B cell (primary cell): Measurements from ENCODE around the gene TP53TG5. TPM values are rescaled to one million over a fixed set of nuclear protein-coding genes. Genes with fewer than 3 reads are reported as not detected.

Source experiments
- ATAC-seq: fragments of 200-7000 bp; cut with Tn5 transposase; one replicate; pipeline ENCODE4 v1.10.0; 2021; ENCODE audit warnings: low read depth, mild to moderate bottlenecking, moderate number of reproducible peaks, moderate library complexity
- CTCF ChIA-PET: fragments of 350-600 bp; sonication (Branson Sonifier 250); formaldehyde crosslinking; loops from one replicate; lab custom pipeline; 2021; ENCODE audit warnings: antibody characterized with exemption, inconsistent platforms; lab: Charles Lee
- POLR2A ChIA-PET: fragments of 350-600 bp; sonication (Branson Sonifier 250); formaldehyde crosslinking; loops from one replicate; lab custom pipeline; 2021; ENCODE audit warnings: antibody characterized with exemption; lab: Charles Lee
- DNase-seq: peaks from one replicate; pipeline ENCODE4 v3.0.0; 2013
- H2AFZ ChIP-seq: 2 replicates; pipeline ENCODE4 v1.6.1; 2012; ENCODE audit warnings: mild to moderate bottlenecking, low read depth, low read length; ENCODE audit not compliant: insufficient read depth, poor library complexity, severe bottlenecking
- H3K27ac ChIP-seq, 2 donors: 1 replicate in 1 of 2; 2 replicates in 1 of 2; pipeline ENCODE4 v1.5.1; 2012 to 2013; ENCODE audit warnings: low read length in 2 of 2, mild to moderate bottlenecking in 2 of 2, moderate library complexity in 1 of 2
- H3K27me3 ChIP-seq, 4 experiments: fragments of 200-600 bp in 1 of 4; sonication (generic) in 1 of 4; replicated peaks in 1 of 4; 1 replicate in 2 of 4; 2 replicates in 2 of 4; pipeline versions ENCODE4 v1.6.1 to v1.7.0; 2013 to 2016; ENCODE audit warnings: low read length in 3 of 4, mild to moderate bottlenecking in 2 of 4, mixed read lengths in 1 of 4, moderate library complexity in 1 of 4; ENCODE audit not compliant: insufficient read depth in 4 of 4, control insufficient read depth in 3 of 4; ENCODE audit errors: control extremely low read depth in 1 of 4
- H3K36me3 ChIP-seq, 2 experiments: replicated peaks in 1 of 2; 1 replicate in 1 of 2; 2 replicates in 1 of 2; pipeline versions ENCODE4 v1.6.1 to v1.7.1; 2013; ENCODE audit warnings: low read length in 1 of 2; ENCODE audit not compliant: insufficient read depth in 2 of 2, control insufficient read depth in 1 of 2; ENCODE audit errors: control extremely low read depth in 1 of 2, extremely low read depth in 1 of 2
- H3K4me1 ChIP-seq, 2 donors: fragments of 200-600 bp in 1 of 2; sonication (generic) in 1 of 2; 1 replicate in 1 of 2; 2 replicates in 1 of 2; pipeline versions ENCODE4 v1.5.1 to v1.6.1; 2013 to 2017; ENCODE audit warnings: low read length in 2 of 2; ENCODE audit not compliant: control insufficient read depth in 2 of 2, insufficient read depth in 2 of 2
- H3K4me2 ChIP-seq: replicated peaks from 2 replicates; pipeline ENCODE3; 2012; ENCODE audit warnings: mild to moderate bottlenecking, low read depth, low read length; ENCODE audit not compliant: poor library complexity, severe bottlenecking
- H3K4me3 ChIP-seq, 5 experiments: fragments of 200-600 bp in 1 of 5; sonication (generic) in 1 of 5; 1 replicate in 3 of 5; 2 replicates in 2 of 5; pipeline versions ENCODE4 v1.5.1 to v1.7.0; 2011 to 2016; ENCODE audit warnings: low read length in 4 of 5, mild to moderate bottlenecking in 4 of 5, low read depth in 2 of 5, control low read depth in 1 of 5, moderate library complexity in 1 of 5; ENCODE audit not compliant: insufficient read depth in 1 of 5; ENCODE audit errors: control extremely low read depth in 1 of 5, extremely low read depth in 1 of 5
- H3K79me2 ChIP-seq: fragments of 200-600 bp; sonication (generic); one replicate; pipeline ENCODE4 v1.6.0; 2016; ENCODE audit warnings: low read length; ENCODE audit not compliant: control insufficient read depth, insufficient read depth
- H3K9ac ChIP-seq: fragments of 200-600 bp; sonication (generic); 2 replicates; pipeline ENCODE4 v1.6.1; 2017; ENCODE audit warnings: mild to moderate bottlenecking, low read length, moderate library complexity
- H3K9me3 ChIP-seq, 3 donors: one replicate each; pipeline versions ENCODE4 v1.6.1 to v1.7.1; 2013; ENCODE audit warnings: low read length in 2 of 3; ENCODE audit not compliant: control insufficient read depth in 2 of 3, insufficient read depth in 1 of 3; ENCODE audit errors: control extremely low read depth in 1 of 3
- H4K20me1 ChIP-seq: 2 replicates; pipeline ENCODE4 v1.6.0; 2012; ENCODE audit warnings: mild to moderate bottlenecking, low read length; ENCODE audit not compliant: insufficient read depth, control insufficient read depth, poor library complexity, severe bottlenecking
- H3K27ac Mint-ChIP-seq: one replicate; pipeline ENCODE4 v1.8.0; 2021; ENCODE audit warnings: mixed read lengths
- H3K27me3 Mint-ChIP-seq: one replicate; pipeline ENCODE4 v1.8.0; 2021; ENCODE audit warnings: mixed read lengths
- H3K4me1 Mint-ChIP-seq: one replicate; pipeline ENCODE4 v1.8.0; 2021; ENCODE audit warnings: mixed read lengths
- H3K4me3 Mint-ChIP-seq: one replicate; pipeline ENCODE4 v1.8.0; 2021; ENCODE audit warnings: mixed read lengths
- H3K9me3 Mint-ChIP-seq: one replicate; pipeline ENCODE4 v1.8.0; 2022; ENCODE audit warnings: mixed read lengths; ENCODE audit not compliant: insufficient read depth
- CTCF ChIP-seq: fragments of 200-600 bp; IDR thresholded peaks from one replicate; pipeline ENCODE4 v1.8.0; 2022; ENCODE audit warnings: antibody characterized with exemption, mild to moderate bottlenecking
- EZH2 ChIP-seq: IDR thresholded peaks from 2 replicates; pipeline ENCODE4 v1.6.1; 2012; ENCODE audit warnings: borderline replicate concordance, low read depth, mild to moderate bottlenecking, moderate library complexity, low read length; ENCODE audit not compliant: insufficient read depth, poor library complexity, severe bottlenecking
- WGBS: methylation state at CpG from one replicate; pipeline ENCODE4 v1.1.5; 2013; ENCODE audit warnings: missing lambda C conversion rate; ENCODE audit not compliant: insufficient coverage; 5-methylcytosine and 5-hydroxymethylcytosine counted together
- intact Hi-C: fragments of 100-400 bp; cut with micrococcal nuclease; formaldehyde crosslinking; loops from one replicate; pipeline ENCODE4 v1.10.0; 2022
- polyA plus RNA-seq: library from polyadenylated mRNA; depleted of rRNA; stranded (reverse); fragments of >200 nt; gene quantifications from 2 replicates; pipeline ENCODE4 v1.2.3, GENCODE V29; 2012
- total RNA-seq, 2 donors: library from RNA; stranded (reverse); fragments of 120-200 nt in 1 of 2; gene quantifications; 1 replicate in 1 of 2; 2 replicates in 1 of 2; pipeline versions ENCODE4 v1.2.3 to v1.2.4, GENCODE V29; 2013 to 2022

TP53TG5 gene
- total and polyA plus RNA-seq, 2 donors (not counting 1 experiment from before 2014, with no cell fraction given), result not detected

GRCh38 chr20:45407783-45408645 lies 29.9 kb upstream of the TP53TG5 start, which contains the start of gene DBNDD2:
DBNDD2 (plus strand) TSS chr20:45408289; CDS start chr20:45408468, 179 bp downstream.
- H3K27ac ChIP-seq, result peak within 1 kb of the TSS in 1 of 2 donors; percentile 35
- peaks cover 30% of the 10 kb centered on the region for H3K4me1 Mint-ChIP-seq
- H3K36me3 ChIP-seq, result no peaks in the 10 kb centered on the region
- no peak for ATAC-seq
- peak within 1 kb of the TSS in 4 of 5 experiments; percentile 54 to 70 (median 68) for H3K4me3 ChIP-seq
- peaks cover 6% of the 10 kb centered on the region for H3K27me3 Mint-ChIP-seq
- ChIA-PET CTCF (interaction anchor here (0.7 to 5.1 kb wide), 6 partner anchors 29 to 41 kb away, joined by 3 to 22 read pairs (median 5); no protein-coding TSS in a partner anchor), POLR2A (interaction anchor here (0.6 to 2.4 kb wide), 2 partner anchors 8 to 35 kb away, joined by 3 to 7 read pairs; partner anchors contain the start of gene PIGT)
- H3K4me3 Mint-ChIP-seq, result peak within 1 kb of the TSS; percentile 83
- TF ChIP-seq CTCF, result no peak
- no peak for TF ChIP-seq EZH2
- intact Hi-C loops, result loop anchor here (2.0 kb wide), 1 partner anchor 29 kb away; no protein-coding TSS in a partner anchor
- peaks cover 17 to 33% of the 10 kb centered on the region in 2 donors for H3K4me1 ChIP-seq
- no peaks in the 10 kb centered on the region for H4K20me1 ChIP-seq
- no peaks in the 10 kb centered on the region for H3K9me3 ChIP-seq
- peak within 1 kb of the TSS; percentile 99 for H3K4me2 ChIP-seq
- H2AFZ ChIP-seq, result peak within 1 kb of the TSS; percentile 56
- H3K79me2 ChIP-seq, result no peaks in the 10 kb centered on the region
- DNase-seq, result peak; percentile 44
- 96% methylated on average over 16 of the region's 21 CpGs for WGBS
- H3K27me3 ChIP-seq, result no peaks in the 10 kb centered on the region
- H3K27ac Mint-ChIP-seq, result peak within 1 kb of the TSS; percentile 50
- H3K9me3 Mint-ChIP-seq, result no peaks in the 10 kb centered on the region
- peak within 1 kb of the TSS; percentile 77 for H3K9ac ChIP-seq
